Myocyte (in vitro differentiated cells): ENCODE measurements around the gene VPS26C. TPM values are rescaled to one million over a fixed set of nuclear protein-coding genes. Genes with fewer than 3 reads are reported as not detected.
"Not testable (repeated sequence)": the region's sequence is repeated elsewhere in the genome, so short reads cannot be mapped to it uniquely, and the experiment has no call there.

Experiments
- DNase-seq: peaks from one replicate; pipeline ENCODE4 v3.0.0-alpha.2; 2012; ENCODE audit warnings: low read depth
- polyA plus RNA-seq: library from polyadenylated mRNA; unstranded; fragments of >200 nt; gene quantifications from one replicate; pipeline ENCODE4 v1.2.1, GENCODE V29; 2012; ENCODE audit warnings: missing spikeins
- total RNA-seq: library from RNA; depleted of rRNA; stranded (reverse); fragments of >200 nt; gene quantifications from 2 replicates; pipeline ENCODE4 v1.2.3, GENCODE V29; 2014

VPS26C gene
- 50.2 and 68.5 TPM in 2 replicates for total RNA-seq
- polyA plus RNA-seq: 44.9 TPM

DNA sequence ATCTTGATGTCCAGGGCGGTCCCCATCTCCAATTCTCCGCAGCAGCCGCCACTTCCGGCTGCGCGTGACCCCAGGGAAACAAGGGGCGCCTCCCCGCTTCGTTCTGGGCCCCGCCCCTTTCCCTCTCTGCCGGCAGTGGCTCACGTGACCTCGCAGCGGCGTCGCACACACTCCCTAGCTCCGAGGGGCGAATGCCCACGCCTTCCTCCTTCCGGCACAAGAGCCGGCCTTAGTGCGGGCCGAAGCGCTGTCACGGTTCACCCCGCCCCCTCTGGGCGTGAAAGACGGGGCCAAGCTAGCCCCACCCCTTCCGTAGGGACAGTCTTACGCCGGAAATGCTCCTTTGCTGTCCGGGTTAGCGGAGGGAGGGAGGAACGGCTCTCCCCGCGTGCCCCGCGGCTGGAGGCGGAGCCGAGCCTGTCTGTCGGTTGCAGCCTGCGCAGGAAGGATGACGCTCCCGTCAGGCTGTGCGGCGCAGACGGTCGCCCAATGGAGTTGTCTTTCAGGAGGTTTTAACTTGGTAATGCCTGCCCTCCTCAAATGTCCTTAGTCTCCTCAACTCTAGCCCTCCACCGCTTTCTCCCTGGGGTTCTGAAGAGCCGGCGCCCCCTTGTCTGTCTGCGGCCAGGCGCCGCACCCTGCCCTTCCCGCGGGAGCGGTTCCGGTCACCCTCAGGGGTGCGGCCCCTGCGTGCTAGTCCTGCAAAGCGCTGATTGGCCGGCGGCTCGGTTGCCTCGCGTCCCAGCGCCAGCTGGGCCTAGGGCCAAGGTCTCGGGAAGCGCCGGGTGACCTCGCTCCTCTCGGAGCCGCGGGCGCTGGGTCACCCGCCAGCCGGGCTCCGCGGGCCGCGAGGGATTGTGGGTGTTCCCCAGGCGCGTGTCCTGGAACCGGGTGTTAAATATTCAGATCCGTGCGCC lies at the start of gene VPS26C:
VPS26C (minus strand) TSS at position 66 of the 917 bp plus-strand sequence; CDS start at position 26, 40 bp downstream.
- peak; percentile 99 for DNase-seq

DNA sequence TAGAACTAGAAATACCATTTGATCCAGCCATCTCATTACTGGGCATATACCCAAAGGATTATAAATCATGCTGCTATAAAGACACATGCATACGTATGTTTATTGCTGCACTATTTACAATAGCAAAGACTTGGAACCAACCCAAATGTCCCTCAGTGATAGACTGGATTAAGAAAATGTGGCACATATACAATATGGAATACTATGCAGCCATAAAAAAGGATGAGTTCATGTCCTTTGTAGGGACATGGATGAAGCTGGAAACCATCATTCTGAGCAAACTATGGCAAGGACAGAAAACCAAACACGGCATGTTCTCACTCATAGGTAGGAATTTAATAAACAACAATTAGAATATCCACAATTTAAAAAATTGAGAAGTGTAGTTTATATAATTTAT lies 48.9 kb upstream of the VPS26C start:
- not testable (repeated sequence) for DNase-seq

DNA sequence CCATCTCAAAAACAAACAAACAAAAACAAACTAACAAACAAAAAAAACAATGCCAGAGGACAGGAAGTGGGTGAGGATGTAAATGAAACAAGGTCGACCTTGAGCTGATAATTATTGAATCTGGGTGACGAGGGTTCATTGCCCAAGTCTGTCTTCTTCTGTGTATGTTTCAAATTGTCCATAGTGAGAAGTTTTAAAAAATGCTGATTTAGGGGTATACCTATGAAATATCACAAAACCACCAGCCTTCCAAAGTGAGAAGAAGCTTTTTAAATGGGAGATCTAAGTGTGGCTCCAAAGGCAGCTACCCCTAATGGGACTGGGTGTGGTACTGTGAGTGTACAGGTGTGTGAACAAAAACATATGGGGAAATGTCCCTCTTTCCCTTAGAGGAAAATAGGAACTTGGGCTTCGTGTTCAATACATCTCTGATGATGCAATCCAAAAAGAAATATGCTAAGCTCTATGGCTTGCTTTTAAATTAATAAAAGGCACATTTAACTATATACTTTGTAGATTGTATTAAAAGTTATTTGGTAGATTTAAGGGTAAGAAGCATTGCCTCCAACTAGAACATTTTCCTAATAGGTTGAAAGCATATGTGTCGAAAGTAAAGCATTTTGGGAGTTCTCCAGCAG lies 33.1 kb upstream of the VPS26C start:
- no peak for DNase-seq

DNA sequence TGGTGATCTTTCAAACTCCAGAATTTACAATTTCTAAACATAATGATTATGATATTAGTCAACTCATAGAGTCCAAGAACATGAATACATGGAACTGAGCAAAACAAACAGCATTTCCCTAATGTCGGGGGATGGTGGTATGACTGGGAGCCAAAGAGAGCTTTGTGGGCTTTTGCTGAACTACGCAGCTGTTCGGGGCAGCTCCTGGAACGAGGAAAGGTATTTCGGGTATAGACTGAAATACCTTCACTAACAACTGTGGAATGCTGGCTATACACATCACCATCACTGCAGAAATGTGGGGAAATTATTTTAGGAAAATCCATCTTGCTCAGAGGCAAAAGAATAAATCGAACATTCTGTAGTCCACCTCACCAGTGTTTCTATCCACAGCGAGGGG lies 30.2 kb upstream of the VPS26C start:
- peak; percentile 62 for DNase-seq

DNA sequence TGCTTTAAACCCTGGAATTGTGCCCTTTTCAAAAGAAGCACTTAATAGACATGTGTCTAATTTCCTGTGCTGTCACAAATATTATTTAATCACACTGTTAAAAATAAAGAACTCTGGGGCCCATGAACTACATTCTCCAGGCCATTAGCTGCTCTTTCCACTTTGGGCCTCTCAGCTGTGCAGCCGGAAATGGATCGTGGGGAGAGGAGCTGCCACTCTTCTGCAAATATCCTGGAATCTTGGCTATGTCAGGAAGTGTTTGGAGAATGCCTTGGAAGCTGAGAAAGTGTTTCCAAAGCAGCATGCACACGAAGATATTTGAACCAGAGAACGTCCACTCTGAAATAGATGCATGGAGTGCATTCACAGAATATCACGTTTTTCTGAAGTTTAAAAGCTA lies 27.5 kb upstream of the VPS26C start:
- DNase-seq: peak; percentile 69

DNA sequence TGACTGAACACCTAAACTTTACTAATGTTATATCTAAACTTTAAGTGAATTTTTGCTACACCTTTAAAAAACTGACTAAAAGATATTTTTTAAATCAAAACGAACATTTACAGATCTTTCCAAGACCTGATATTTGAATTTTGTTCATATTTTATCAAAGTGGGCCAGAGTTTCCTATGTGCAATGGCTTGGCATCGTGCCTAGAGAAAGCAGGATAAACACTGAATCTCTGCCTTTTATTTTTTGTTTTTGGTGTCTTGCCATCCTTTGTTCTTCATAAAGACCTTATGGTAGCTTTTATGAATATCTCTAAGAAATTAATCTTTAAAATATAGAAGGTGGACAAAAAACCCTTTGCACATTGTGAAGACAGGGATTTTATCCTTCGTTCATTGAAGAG lies 25.8 kb upstream of the VPS26C start:
- DNase-seq: no peak

DNA sequence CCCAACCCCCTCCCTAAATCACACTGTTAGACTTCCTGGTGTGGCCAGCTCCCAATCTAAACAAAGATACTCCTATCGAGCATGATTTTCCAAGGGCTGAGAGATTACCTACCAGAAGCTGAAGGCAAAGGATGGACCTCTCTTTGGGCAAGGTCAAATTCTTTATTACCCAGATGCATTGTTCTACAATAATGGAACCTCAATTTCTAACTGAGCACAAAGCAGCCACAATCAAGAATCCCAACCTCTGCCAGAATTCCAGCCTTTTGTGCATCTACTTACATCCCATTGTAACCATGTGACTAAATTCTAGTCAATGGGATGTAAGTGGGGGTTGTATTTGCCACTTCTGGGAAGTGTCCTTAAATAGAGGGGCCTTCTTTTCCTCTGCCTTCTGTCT lies 24.9 kb upstream of the VPS26C start:
- no peak for DNase-seq

DNA sequence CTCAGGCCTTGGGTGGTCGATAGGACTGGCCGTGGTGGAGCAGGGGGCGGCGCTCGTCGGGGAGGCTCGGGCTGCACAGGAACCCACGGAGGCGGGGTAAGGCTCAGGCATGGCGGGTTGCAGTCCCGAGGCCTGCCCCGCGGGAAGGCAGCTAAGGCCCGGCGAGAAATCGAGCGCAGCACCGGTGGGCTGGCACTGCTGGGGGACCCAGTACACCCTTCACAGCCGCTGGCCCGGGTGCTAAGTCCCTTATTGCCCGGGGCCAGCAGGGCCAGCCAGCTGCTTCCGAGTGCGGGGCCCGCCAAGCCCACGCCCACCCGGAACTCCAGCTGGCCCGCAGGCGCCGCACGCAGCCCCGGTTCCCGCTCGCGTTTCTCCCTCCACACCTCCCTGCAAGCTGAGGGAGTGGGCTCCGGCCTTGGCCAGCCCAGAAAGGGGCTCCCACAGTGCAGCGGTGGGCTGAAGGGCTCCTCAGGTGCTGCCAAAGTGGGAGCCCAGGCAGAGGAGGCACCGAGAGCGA lies 16.1 kb upstream of the VPS26C start:
- DNase-seq: not testable (repeated sequence)

DNA sequence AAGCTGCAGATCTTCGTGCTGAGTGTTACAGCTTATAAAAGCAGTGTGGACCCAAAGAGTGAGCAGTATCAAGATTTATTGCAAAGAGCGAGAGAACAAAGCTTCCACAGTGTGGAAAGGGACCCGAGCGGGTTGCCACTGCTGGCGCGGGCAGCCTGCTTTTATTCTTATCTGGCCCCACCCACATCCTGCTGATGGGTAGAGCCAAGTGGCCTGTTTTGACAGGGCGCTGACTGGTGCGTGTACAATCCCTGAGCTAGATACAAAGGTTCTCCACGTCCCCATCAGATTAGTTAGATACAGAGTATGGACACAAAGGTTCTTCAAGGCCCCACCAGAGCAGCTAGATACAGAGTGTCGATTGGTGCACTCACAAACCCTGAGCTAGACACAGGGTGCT lies 15.5 kb upstream of the VPS26C start:
- not testable (repeated sequence) for DNase-seq

DNA sequence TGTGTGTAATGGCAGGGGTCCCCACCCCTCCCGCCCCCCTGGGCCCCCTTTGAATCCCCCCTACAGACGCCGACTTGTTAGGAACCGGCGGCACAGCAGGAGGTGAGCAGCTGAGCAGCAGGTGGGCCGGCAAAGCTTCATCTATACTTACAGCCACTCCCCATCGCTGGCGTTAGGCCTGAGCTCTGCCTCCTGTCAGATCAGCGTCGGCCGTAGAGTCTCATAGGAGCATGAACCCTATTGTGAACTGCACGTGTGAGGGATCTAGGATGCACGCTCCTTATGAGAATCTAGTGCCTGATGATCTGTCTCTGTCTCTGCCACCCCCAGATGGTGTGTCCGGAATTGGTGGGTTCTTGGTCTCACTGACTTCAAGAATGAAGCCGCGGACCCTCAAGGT lies 14.9 kb upstream of the VPS26C start:
- DNase-seq: peak; percentile 10

DNA sequence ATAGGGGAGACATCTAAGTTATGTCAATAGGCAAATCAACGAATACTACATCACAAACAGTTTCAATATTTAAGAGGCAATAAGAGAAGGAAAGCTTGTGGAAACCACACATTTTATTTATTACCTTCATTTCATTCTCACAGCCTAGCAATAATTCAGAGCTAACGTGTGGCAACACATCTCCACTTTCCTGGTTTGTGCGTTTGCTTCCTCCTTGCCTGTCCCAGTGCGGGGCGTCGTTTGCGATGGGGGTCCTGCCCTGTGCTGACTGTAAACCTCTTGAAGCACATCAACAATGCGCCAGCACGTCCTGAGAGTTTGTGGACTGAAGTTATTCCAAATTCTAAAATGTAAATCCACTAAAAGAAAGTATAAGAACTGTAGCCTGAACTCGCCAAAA lies 14.4 kb upstream of the VPS26C start:
- no peak for DNase-seq

DNA sequence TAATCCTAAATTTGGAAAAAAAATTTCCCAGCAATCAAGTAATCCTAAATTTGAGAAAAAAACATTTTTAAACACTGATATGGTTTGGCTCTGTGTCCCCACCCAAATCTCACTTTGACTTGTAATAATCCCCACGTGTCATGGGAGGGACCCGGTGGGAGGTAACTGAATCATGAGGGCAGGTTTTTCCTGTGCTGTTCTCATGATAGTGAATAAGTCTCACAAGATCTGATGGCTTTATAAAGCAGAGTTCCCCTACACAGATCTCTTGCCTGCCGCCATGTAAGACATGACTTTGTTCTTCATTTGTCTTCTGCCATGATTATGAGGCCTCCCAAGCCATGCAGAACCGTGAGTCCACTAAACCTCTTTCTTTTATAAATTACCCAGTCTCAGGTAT lies 12.1 kb upstream of the VPS26C start:
- DNase-seq: not testable (repeated sequence)

DNA sequence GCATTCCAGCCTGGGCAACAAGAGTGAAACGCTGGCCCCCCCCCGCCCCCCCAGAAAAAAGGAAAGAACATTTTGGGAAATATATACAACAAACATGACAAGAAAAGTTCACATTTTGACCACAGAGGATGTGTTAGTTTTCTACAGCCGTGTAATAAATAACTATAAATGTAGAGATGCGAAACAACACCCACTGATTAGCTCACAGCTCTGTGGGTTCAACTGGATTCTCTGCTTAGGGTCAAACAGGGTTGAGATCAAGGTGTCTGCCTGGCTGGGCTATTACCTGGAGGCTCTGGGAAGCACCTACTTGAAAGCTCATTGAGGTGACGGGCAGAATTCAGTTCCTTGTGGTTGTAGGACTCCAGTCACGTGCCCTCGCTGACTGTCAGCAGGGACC lies 11.1 kb upstream of the VPS26C start:
- no peak for DNase-seq

DNA sequence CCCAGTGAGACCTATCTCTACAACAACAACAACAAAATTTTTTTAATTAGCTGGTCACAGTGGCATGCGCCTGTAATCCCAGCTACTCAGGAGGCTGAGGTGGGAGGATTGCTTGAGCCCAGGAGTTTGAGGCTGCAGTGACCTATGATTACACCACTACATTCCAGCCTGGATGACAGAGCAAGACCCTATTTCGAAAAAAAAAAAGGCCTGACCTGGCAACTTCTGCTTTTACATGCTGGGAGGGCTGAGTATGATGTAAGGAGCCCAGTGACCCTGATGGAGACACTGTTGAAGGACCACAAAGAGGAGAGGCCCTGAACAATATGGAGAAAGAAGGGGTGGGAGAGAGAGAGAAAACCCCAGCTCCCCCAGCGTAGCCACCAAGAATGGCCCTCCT lies 9.2 kb upstream of the VPS26C start:
- DNase-seq: no peak

DNA sequence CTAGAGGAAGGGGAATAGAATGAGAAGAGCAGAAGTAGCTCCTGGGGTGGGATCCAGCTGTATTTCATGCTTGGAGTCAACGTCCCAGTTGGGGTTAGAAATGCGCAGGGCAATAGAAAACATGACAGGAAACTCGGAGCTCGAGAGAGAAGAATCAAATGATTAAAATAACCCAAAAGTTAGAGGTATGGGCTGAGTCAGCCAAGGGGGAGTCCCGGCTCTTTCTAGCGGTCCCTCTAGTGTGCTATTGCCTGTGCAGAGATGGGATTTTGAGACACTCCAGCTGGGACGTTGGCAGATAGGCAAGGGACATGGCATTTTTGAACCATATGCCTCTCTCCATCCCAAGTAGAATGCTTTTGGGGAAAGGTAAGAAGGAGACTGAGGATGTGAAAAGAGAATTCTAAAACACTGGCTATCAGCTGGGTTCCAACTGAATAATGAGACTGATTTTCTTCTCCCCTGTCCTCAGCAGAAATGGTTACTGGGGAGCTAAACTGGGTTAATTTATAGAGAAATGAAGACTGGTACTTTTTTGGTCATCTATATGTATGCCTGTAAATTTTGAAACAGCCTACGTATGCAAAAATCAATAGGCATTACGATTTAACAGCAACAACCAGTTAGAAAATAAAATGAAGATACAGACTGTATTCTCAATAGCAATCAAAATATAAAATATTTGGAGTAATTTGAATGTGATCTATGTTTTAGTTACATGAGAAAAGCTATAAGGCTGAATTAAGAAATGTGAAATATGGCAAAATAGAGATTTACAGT lies 7.0 kb upstream of the VPS26C start:
- no peak for DNase-seq

DNA sequence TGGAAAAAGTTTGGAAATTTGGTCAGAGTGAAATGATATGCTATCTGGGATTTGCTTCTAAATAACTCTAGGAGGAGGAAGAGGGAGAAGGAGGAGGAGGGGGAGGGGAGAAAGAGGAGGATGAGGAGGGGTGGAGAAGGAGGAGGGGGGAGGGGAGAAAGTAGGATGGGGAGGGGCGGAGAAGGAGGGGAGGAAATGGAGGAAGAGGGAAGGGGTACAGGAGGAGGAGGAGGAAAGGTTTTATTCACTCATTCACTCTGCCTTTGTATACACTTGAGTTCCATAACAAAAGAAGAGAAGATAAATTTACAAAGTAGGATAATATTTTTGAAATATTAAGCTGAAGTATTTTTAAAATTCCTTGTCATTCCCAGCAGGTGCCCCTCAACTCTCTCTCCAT lies 6.3 kb upstream of the VPS26C start:
- no peak for DNase-seq

DNA sequence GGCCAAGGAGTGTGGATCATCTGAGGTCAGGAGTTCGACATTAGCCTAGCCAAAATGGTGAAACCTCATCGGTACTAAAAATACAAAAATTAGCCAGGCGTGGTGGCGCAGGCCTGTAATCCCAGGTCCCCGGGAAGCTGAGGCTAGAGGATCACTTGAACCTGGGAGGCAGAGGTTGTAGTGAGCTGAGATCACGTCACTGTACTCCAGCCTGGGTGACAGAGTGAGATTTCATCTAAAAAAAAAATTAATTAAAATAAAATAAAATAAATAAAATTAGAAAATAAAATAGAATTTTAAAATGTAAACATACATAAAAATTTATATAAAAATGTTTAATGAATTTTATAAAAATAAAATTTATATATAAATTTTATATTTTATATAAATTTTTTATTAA lies 5.8 kb upstream of the VPS26C start:
- no peak for DNase-seq

DNA sequence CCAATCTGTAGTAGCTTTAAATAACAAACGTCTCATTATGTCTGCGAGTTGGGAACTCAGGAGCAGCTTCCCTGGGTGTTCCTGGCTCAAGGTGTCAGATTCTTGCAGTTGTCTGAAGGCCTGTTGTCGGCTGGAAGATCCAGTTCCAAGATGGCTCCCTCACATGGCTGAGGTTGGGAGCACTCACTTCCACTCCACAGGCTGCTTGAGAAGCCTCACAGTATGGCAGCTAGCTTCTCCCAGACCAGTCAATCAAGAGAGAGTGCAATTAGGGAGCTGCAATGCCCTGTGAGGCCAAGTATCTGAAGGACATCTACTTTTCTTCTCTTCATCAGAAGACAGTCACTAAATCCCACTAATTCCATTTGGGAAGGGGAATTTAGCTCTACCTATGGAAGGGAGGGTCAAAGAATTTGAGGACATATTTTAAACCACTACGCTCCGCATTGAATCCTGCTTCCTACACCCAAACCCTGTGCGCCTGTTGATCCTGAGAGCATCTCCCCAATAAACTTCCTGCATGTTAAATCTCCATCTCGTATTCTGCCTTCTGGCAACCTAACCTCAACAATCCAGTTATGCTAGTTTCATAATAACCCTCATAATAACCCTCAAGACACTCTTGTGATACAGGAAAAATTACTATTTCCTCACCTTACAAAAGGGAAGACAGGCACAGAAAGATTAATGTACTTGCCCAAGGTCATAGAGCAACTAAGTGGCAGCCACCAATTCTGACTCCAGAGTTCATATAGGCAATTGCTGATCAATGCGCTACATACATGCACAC lies 3.6 kb upstream of the VPS26C start:
- DNase-seq: no peak

DNA sequence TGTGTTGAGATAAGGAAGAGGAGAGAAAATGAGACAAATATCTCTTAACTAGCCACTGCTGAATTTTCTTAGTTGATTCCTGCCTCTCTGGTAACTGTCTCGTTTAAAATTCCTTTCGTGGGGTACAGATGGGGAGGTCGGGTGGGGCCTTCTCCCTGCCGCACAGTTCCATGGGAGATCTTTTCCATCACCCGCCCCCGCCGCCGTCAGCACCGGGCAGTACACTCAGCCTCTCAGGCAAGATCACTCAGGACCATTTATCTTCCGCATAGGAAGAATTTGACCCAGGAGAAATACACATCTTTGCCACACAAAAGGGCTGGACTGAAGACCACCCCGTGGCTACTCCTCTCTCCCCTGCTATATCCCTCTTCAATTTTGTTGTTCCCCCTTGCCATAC lies 2.3 kb upstream of the VPS26C start:
- no peak for DNase-seq

DNA sequence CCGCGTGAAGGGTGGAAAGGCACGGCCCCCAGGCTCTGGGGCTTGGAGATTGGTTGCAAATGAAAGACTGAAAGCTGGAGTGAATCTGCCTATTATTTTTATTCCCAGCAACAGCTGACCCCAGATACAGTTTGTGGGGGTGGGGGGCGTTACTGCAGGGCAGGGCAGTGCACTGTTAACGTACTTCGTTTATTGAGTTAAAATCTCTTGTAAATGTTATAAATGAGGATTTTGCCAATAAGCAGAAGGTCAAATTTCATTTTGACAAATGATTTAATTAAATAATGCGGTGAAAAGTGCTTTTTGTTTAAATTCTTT lies 1.0 kb upstream of the VPS26C start:
- DNase-seq: no peak
